GM23248 (cell line): ENCODE data around the gene ADGRV1.

Source experiments
- EZH2 ChIP-seq: fragments of 200-600 bp; sonication (generic); IDR thresholded peaks from 2 replicates; pipeline ENCODE4 v1.6.1; 2018; ENCODE audit warnings: antibody characterized with exemption, mild to moderate bottlenecking; ENCODE audit not compliant: insufficient read depth, poor library complexity, severe bottlenecking
- EZH2phosphoT487 ChIP-seq: fragments of 200-600 bp; sonication (generic); IDR thresholded peaks from 2 replicates; pipeline ENCODE4 v1.6.1; 2018; ENCODE audit warnings: antibody characterized with exemption, moderate library complexity, mild to moderate bottlenecking, low read depth; ENCODE audit not compliant: insufficient read depth

DNA sequence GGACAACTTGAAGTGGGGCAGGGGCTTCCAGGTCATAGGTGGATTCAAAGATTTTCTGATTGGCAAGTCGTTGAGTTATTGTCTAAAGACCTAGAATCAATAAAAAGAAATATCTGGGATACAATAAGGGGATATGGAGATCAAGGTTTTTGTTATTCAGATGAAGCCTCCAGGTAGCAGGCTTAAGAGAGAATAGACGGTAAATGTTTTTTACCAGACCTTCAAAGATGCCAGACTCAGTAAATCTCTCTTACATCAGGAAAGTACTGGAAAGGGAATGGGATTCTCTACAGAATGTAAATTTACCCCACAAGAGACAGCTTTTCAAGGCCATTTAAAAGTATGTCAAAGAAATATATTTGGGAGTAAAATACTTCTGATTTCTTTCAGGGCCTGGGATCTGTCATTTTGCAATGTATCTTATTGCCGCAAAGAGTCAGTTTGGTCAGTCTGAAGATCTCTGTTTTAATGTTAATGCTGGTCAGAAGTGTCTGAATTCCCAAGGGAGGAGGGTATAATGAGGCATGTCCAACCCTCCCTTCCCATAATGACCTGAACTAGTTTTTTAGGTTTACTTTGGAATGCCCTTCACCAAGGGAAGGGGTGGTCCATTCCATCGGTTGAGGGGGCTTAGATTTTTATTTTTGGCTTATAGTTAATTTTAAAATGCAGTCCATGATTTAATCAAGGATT, 15.6 kb upstream of the ADGRV1 start:
- no peak for TF ChIP-seq EZH2
- no peak for TF ChIP-seq EZH2phosphoT487
